HEK293 (cell line): ENCODE results near the gene SORCS3.

Experiments used
- CTCF ChIP-seq: fragments of 450-650 bp; formaldehyde crosslinking; IDR thresholded peaks from 2 replicates; pipeline ENCODE4 v1.5.1; 2016; ENCODE audit warnings: missing biosample characterization, missing genetic modification characterization
- PBX3 ChIP-seq: sonication (generic); formaldehyde crosslinking; IDR thresholded peaks from 2 replicates; pipeline ENCODE4 v1.8.1; 2022; ENCODE audit warnings: mild to moderate bottlenecking, moderate library complexity, missing genetic modification reagents
- REST ChIP-seq: fragments of 450-650 bp; formaldehyde crosslinking; IDR thresholded peaks from 2 replicates; pipeline ENCODE4 v1.5.1; 2016; ENCODE audit warnings: missing biosample characterization, missing genetic modification characterization
- SP2 ChIP-seq: fragments of 450-650 bp; formaldehyde crosslinking; IDR thresholded peaks from 2 replicates; pipeline ENCODE4 v1.5.1; 2016; ENCODE audit warnings: missing biosample characterization, missing genetic modification characterization
- ZNF221 ChIP-seq: fragments of 450-650 bp; formaldehyde crosslinking; IDR thresholded peaks from 2 replicates; pipeline ENCODE4 v1.5.1; 2017; ENCODE audit warnings: missing biosample characterization, missing genetic modification characterization, borderline replicate concordance
- ZNF426 ChIP-seq: fragments of 450-650 bp; formaldehyde crosslinking; IDR thresholded peaks from 2 replicates; pipeline ENCODE4 v1.5.1; 2017; ENCODE audit warnings: missing biosample characterization, missing genetic modification characterization, mild to moderate bottlenecking, inconsistent platforms, moderate library complexity
- ZNF791 ChIP-seq: fragments of 450-650 bp; formaldehyde crosslinking; IDR thresholded peaks from 2 replicates; pipeline ENCODE4 v1.5.1; 2016; ENCODE audit warnings: missing biosample characterization, missing genetic modification characterization

GRCh38 chr10:104659809-104660208 lies 18.7 kb downstream of the SORCS3 start:
- TF ChIP-seq REST (no peak), CTCF (tag by site-specific recombination) (no peak), ZNF426 (tag by site-specific recombination) (no peak), SP2 (tag by site-specific recombination) (no peak), ZNF221 (tag by site-specific recombination) (no peak), PBX3 (CRISPR knock-in tag) (no peak), ZNF791 (no peak)
